Liver (tissue), 9 donors: ENCODE data around the gene ROM1. TPM values are rescaled to one million over a fixed set of nuclear protein-coding genes. Genes with fewer than 3 reads are reported as not detected.

Experiments used
- DNase-seq: peaks from one replicate; pipeline ENCODE4 v3.0.0-alpha.2; 2017; ENCODE audit warnings: low spot score
- H3K27ac ChIP-seq, 2 donors: one replicate each; pipeline ENCODE4 v1.7.0; 2013; ENCODE audit warnings: inconsistent platforms in 2 of 2, low read length in 2 of 2, control low read depth in 1 of 2, low read depth in 1 of 2, mild to moderate bottlenecking in 1 of 2
- H3K27me3 ChIP-seq, 4 donors: one replicate each; pipeline versions ENCODE4 v1.6.1 to v1.7.0; 2013; ENCODE audit warnings: low read length in 3 of 4, inconsistent platforms in 1 of 4, mild to moderate bottlenecking in 1 of 4, moderate library complexity in 1 of 4; ENCODE audit not compliant: control insufficient read depth in 4 of 4, insufficient read depth in 4 of 4
- H3K36me3 ChIP-seq, 4 donors: one replicate each; pipeline versions ENCODE4 v1.6.1 to v1.7.0; 2013; ENCODE audit warnings: low read length in 3 of 4, mild to moderate bottlenecking in 3 of 4, low read depth in 1 of 4, moderate library complexity in 1 of 4; ENCODE audit not compliant: control insufficient read depth in 4 of 4, insufficient read depth in 3 of 4
- H3K4me1 ChIP-seq, 4 donors: one replicate each; pipeline versions ENCODE4 v1.6.1 to v1.7.0; 2013; ENCODE audit warnings: low read length in 3 of 4, mild to moderate bottlenecking in 3 of 4, moderate library complexity in 1 of 4; ENCODE audit not compliant: control insufficient read depth in 4 of 4, insufficient read depth in 4 of 4
- H3K4me3 ChIP-seq, 3 donors: one replicate each; pipeline versions ENCODE4 v1.6.1 to v1.7.0; 2013; ENCODE audit warnings: low read length in 3 of 3, control low read depth in 1 of 3, low read depth in 1 of 3, mild to moderate bottlenecking in 1 of 3
- H3K9ac ChIP-seq, 2 donors: one replicate each; pipeline ENCODE4 v1.7.0; 2013; ENCODE audit warnings: low read length in 2 of 2, mild to moderate bottlenecking in 2 of 2, moderate library complexity in 2 of 2, control low read depth in 1 of 2, low read depth in 1 of 2
- H3K9me3 ChIP-seq, 4 donors: one replicate each; pipeline versions ENCODE4 v1.6.1 to v1.7.0; 2013; ENCODE audit warnings: low read length in 3 of 4; ENCODE audit not compliant: control insufficient read depth in 4 of 4
- ATF3 ChIP-seq: IDR thresholded peaks from 2 replicates; pipeline ENCODE4 v1.6.1; 2016; ENCODE audit warnings: antibody characterized with exemption
- CTCF ChIP-seq: fragments of 150-350 bp; IDR thresholded peaks from 2 replicates; pipeline ENCODE4 v1.5.1; 2017; ENCODE audit warnings: improper control_type of control experiment, low read depth, low read length; ENCODE audit not compliant: missing input control
- EGR1 ChIP-seq, 2 donors: IDR thresholded peaks; 2 replicates each; pipeline ENCODE4 v1.6.1; 2016 to 2018; ENCODE audit warnings: antibody characterized with exemption in 2 of 2, low read depth in 2 of 2
- FOXA1 ChIP-seq: IDR thresholded peaks from 2 replicates; pipeline ENCODE4 v1.6.1; 2016; ENCODE audit warnings: antibody characterized with exemption
- FOXA2 ChIP-seq: IDR thresholded peaks from 2 replicates; pipeline ENCODE4 v1.6.1; 2016; ENCODE audit warnings: antibody characterized with exemption
- GABPA ChIP-seq, 2 donors: IDR thresholded peaks in 1 of 2; conservative IDR thresholded peaks in 1 of 2; 2 replicates each; pipeline ENCODE4 v1.6.1; 2016; ENCODE audit warnings: antibody characterized with exemption in 2 of 2, mild to moderate bottlenecking in 1 of 2, moderate library complexity in 1 of 2
- HNF4A ChIP-seq, 2 donors: conservative IDR thresholded peaks; 2 replicates each; pipeline ENCODE4 v1.6.1; 2016; ENCODE audit warnings: antibody characterized with exemption in 2 of 2, mild to moderate bottlenecking in 2 of 2
- HNF4G ChIP-seq: IDR thresholded peaks from 2 replicates; pipeline ENCODE4 v1.6.1; 2016; ENCODE audit warnings: antibody characterized with exemption
- JUND ChIP-seq, 2 donors: IDR thresholded peaks; 2 replicates each; pipeline ENCODE4 v1.6.1; 2016; ENCODE audit warnings: antibody characterized with exemption in 2 of 2
- NR2F2 ChIP-seq: IDR thresholded peaks from 2 replicates; pipeline ENCODE4 v1.6.1; 2016; ENCODE audit warnings: antibody characterized with exemption
- RAD21 ChIP-seq, 2 donors: IDR thresholded peaks; 2 replicates each; pipeline ENCODE4 v1.6.1; 2016; ENCODE audit warnings: antibody characterized with exemption in 2 of 2, mild to moderate bottlenecking in 2 of 2
- RXRA ChIP-seq, 2 donors: IDR thresholded peaks; 2 replicates each; pipeline ENCODE4 v1.6.1; 2017 to 2018; ENCODE audit warnings: antibody characterized with exemption in 2 of 2, mild to moderate bottlenecking in 1 of 2
- SP1 ChIP-seq: IDR thresholded peaks from 2 replicates; pipeline ENCODE4 v1.6.1; 2018; ENCODE audit warnings: antibody characterized with exemption, mild to moderate bottlenecking
- TAF1 ChIP-seq: conservative IDR thresholded peaks from 2 replicates; pipeline ENCODE4 v1.6.1; 2016; ENCODE audit warnings: antibody characterized with exemption, mild to moderate bottlenecking
- YY1 ChIP-seq: IDR thresholded peaks from 2 replicates; pipeline ENCODE4 v1.6.1; 2016; ENCODE audit warnings: antibody characterized with exemption, mild to moderate bottlenecking
- WGBS: extraction: QIAGEN DNeasy Blood & Tissue Kit; methylation state at CpG from one replicate; pipeline ENCODE4 v1.1.7; 2013; 5-methylcytosine and 5-hydroxymethylcytosine counted together
- polyA plus RNA-seq, 2 donors: library from polyadenylated mRNA; stranded (reverse) in 1 of 2; unstranded in 1 of 2; fragments of 200-250 nt in 1 of 2; fragments of >200 nt in 1 of 2; fragmentation: Nextera tagmentation in 1 of 2; extraction: Ambion mirVana in 1 of 2; gene quantifications; one replicate each; pipeline versions ENCODE4 v1.2.1 to v1.2.3, GENCODE V29; 2013 to 2015
- total RNA-seq, 2 donors: library from RNA; depleted of rRNA; stranded (reverse); fragments of >200 nt; gene quantifications; one replicate each; pipeline ENCODE4 v1.2.3, GENCODE V29; 2014
- TF ChIP-seq, protein P1 (sequence below): IDR thresholded peaks from 2 replicates; pipeline ENCODE4 v1.6.1; 2016; ENCODE audit warnings: antibody characterized with exemption, mild to moderate bottlenecking
- TF ChIP-seq, protein P2 (sequence below): IDR thresholded peaks from 2 replicates; pipeline ENCODE4 v1.6.1; 2016; ENCODE audit warnings: antibody characterized with exemption
- donor health status: healthy.
- donor health status: healthy.
- donor health status: healthy.
- donor health status: healthy.
- donor health status: healthy.

Gene ROM1, protein sequence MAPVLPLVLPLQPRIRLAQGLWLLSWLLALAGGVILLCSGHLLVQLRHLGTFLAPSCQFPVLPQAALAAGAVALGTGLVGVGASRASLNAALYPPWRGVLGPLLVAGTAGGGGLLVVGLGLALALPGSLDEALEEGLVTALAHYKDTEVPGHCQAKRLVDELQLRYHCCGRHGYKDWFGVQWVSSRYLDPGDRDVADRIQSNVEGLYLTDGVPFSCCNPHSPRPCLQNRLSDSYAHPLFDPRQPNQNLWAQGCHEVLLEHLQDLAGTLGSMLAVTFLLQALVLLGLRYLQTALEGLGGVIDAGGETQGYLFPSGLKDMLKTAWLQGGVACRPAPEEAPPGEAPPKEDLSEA
- 1 to 10 TPM in 1 of 2 donors, under 1 TPM in 1; 0.84 to 1.3 TPM for total RNA-seq
- 1 to 10 TPM in 1 of 2 donors, under 1 TPM in 1; 0.86 to 3.9 TPM for polyA plus RNA-seq

- TF ChIP-seq RXRA (IDR thresholded peaks at IDR 0.05), result no peak
- TF ChIP-seq HNF4A (conservative IDR thresholded peaks at IDR 0.05), result peak in 1 of 2 donors; percentile 6
- TF ChIP-seq YY1, result no peak
- TF ChIP-seq CTCF, result peak; percentile 77
- TF ChIP-seq GABPA (IDR thresholded peaks at IDR 0.05 in 1 of 2, conservative IDR thresholded peaks at IDR 0.05 in 1 of 2), result peak in 1 of 2 donors; percentile 54
- TF ChIP-seq SP1, result peak; percentile 10
- TF ChIP-seq EGR1 (IDR thresholded peaks at IDR 0.05; ENCODE audit: low read depth in 2 of 2), result peak; percentile 75 to 85
- TF ChIP-seq NR2F2, result peak; percentile 71
- no peak for TF ChIP-seq TAF1
- TF ChIP-seq RAD21 (IDR thresholded peaks at IDR 0.05), result peak in 1 of 2 donors; percentile 5
- H3K36me3 ChIP-seq, result peaks cover 0 to 24% (median 2%) of the 10 kb centered on the region in 4 donors
- H3K27me3 ChIP-seq, result no peaks in the 10 kb centered on the region
- peak within 1 kb of the TSS; percentile 21 to 48 for H3K9ac ChIP-seq
- H3K9me3 ChIP-seq, result no peaks in the 10 kb centered on the region
- 3% methylated on average over 91 of the region's 91 CpGs for WGBS
- DNase-seq, result peak; percentile 84
- H3K4me3 ChIP-seq, result peak within 1 kb of the TSS; percentile 64 to 83 (median 76)
- peak within 1 kb of the TSS; percentile 76 to 88 for H3K27ac ChIP-seq
- H3K4me1 ChIP-seq, result peaks cover 7 to 34% (median 20%) of the 10 kb centered on the region in 4 donors
These were observed at the start of gene ROM1, which contains the start of gene EML3 for GRCh38 chr11:62612366-62613290. Gene ROM1, plus strand, starts transcription at chr11:62613257. Its CDS starts 25 bp downstream, at chr11:62613282. Gene EML3, minus strand, starts transcription at chr11:62612775. Its CDS starts 318 bp downstream, at chr11:62612457.

- Histone ChIP-seq H3K27me3 (no peaks in the 10 kb centered on the region), H3K9me3 (no peaks in the 10 kb centered on the region), H3K4me3 (no peak overlapping the region), H3K9ac (no peak overlapping the region), H3K27ac (peak overlapping the region; percentile 35 to 64), H3K36me3 (peaks cover 11 to 41% (median 29%) of the 10 kb centered on the region in 4 donors), H3K4me1 (peaks cover 1 to 37% (median 27%) of the 10 kb centered on the region in 4 donors)
- no peak for TF ChIP-seq SP1
- peak in 1 of 2 donors; percentile 4 for TF ChIP-seq HNF4A (conservative IDR thresholded peaks at IDR 0.05)
- peak in 1 of 2 donors; percentile 12 for TF ChIP-seq RXRA (IDR thresholded peaks at IDR 0.05)
- no peak for DNase-seq
- 26% methylated on average over 5 of the region's 5 CpGs for WGBS
These were observed 47.8 kb upstream of the ROM1 start for GRCh38 chr11:62565100-62565802.

- Histone ChIP-seq H3K27me3 (no peaks in the 10 kb centered on the region), H3K27ac (no peak overlapping the region), H3K4me3 (no peak overlapping the region), H3K36me3 (peaks cover 13 to 48% (median 35%) of the 10 kb centered on the region in 4 donors), H3K9me3 (no peaks in the 10 kb centered on the region), H3K9ac (no peak overlapping the region), H3K4me1 (peaks cover 1 to 31% (median 20%) of the 10 kb centered on the region in 4 donors)
- 84% methylated on average over 8 of the region's 8 CpGs for WGBS
- TF ChIP-seq FOXA1 (no peak), HNF4A (conservative IDR thresholded peaks at IDR 0.05) (no peak), FOXA2 (no peak), SP1 (no peak), HNF4G (no peak), GABPA (IDR thresholded peaks at IDR 0.05 in 1 of 2, conservative IDR thresholded peaks at IDR 0.05 in 1 of 2) (no peak), ATF3 (no peak), JUND (IDR thresholded peaks at IDR 0.05) (no peak), NR2F2 (no peak), YY1 (no peak), RXRA (IDR thresholded peaks at IDR 0.05) (no peak), TAF1 (no peak)
- TF ChIP-seq, protein P1, sequence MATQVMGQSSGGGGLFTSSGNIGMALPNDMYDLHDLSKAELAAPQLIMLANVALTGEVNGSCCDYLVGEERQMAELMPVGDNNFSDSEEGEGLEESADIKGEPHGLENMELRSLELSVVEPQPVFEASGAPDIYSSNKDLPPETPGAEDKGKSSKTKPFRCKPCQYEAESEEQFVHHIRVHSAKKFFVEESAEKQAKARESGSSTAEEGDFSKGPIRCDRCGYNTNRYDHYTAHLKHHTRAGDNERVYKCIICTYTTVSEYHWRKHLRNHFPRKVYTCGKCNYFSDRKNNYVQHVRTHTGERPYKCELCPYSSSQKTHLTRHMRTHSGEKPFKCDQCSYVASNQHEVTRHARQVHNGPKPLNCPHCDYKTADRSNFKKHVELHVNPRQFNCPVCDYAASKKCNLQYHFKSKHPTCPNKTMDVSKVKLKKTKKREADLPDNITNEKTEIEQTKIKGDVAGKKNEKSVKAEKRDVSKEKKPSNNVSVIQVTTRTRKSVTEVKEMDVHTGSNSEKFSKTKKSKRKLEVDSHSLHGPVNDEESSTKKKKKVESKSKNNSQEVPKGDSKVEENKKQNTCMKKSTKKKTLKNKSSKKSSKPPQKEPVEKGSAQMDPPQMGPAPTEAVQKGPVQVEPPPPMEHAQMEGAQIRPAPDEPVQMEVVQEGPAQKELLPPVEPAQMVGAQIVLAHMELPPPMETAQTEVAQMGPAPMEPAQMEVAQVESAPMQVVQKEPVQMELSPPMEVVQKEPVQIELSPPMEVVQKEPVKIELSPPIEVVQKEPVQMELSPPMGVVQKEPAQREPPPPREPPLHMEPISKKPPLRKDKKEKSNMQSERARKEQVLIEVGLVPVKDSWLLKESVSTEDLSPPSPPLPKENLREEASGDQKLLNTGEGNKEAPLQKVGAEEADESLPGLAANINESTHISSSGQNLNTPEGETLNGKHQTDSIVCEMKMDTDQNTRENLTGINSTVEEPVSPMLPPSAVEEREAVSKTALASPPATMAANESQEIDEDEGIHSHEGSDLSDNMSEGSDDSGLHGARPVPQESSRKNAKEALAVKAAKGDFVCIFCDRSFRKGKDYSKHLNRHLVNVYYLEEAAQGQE, result no peak
- TF ChIP-seq, protein P2, sequence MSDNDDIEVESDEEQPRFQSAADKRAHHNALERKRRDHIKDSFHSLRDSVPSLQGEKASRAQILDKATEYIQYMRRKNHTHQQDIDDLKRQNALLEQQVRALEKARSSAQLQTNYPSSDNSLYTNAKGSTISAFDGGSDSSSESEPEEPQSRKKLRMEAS, result no peak
- no peak for DNase-seq
These were observed 46.8 kb upstream of the ROM1 start for GRCh38 chr11:62566247-62566646.
